PFSK-1 (cell line): Measurements from ENCODE around the gene MAST4.

Experiments
- FOXP2 ChIP-seq: optimal IDR thresholded peaks from 2 replicates; pipeline ENCODE3; 2011; ENCODE audit warnings: borderline replicate concordance, control low read depth, inconsistent platforms; ENCODE audit not compliant: insufficient read depth; ENCODE audit errors: extremely low read length, extremely low read depth
- POLR2AphosphoS5 ChIP-seq: IDR thresholded peaks from 2 replicates; pipeline ENCODE4 v1.6.1; 2012; ENCODE audit warnings: low read depth, mild to moderate bottlenecking, control low read depth, low read length, moderate library complexity
- SIN3A ChIP-seq: IDR thresholded peaks from 2 replicates; pipeline ENCODE4 v1.6.1; 2012; ENCODE audit warnings: mild to moderate bottlenecking, low read length, moderate library complexity, borderline replicate concordance; ENCODE audit not compliant: insufficient read depth
- TAF1 ChIP-seq: IDR thresholded peaks from 2 replicates; pipeline ENCODE4 v1.6.1; 2012; ENCODE audit warnings: low read length, control low read depth, borderline replicate concordance; ENCODE audit not compliant: insufficient read depth
- TF ChIP-seq, protein P1 (sequence below), 2 experiments: IDR thresholded peaks; 2 replicates each; pipeline versions ENCODE4 v1.6.1 to v1.8.0; 2011 to 2012; ENCODE audit warnings: low read depth in 2 of 2, low read length in 2 of 2, control low read depth in 1 of 2, inconsistent platforms in 1 of 2, mild to moderate bottlenecking in 1 of 2, moderate library complexity in 1 of 2; ENCODE audit not compliant: insufficient read depth in 1 of 2

The MAST4 gene

DNA sequence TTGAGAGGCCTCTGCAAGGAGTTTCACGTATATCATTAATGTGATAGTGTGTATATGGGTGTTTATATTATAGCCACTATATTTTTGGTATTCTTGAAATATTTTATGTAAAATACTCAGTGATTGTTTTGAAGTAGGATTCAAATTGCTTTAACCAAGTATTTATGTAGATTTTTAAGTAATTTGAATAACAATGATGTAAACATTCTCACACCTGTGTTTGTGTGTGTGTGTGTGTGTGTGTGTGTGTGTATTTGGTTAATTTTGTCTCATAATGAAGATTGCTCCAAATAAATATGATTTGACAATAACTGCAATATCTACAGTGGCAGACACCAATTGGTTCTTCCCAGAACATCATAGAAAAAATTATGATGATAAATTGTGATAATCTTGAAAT is 307.0 kb downstream of the MAST4 start:
- TF ChIP-seq SIN3A, result no peak
- TF ChIP-seq, protein P1, sequence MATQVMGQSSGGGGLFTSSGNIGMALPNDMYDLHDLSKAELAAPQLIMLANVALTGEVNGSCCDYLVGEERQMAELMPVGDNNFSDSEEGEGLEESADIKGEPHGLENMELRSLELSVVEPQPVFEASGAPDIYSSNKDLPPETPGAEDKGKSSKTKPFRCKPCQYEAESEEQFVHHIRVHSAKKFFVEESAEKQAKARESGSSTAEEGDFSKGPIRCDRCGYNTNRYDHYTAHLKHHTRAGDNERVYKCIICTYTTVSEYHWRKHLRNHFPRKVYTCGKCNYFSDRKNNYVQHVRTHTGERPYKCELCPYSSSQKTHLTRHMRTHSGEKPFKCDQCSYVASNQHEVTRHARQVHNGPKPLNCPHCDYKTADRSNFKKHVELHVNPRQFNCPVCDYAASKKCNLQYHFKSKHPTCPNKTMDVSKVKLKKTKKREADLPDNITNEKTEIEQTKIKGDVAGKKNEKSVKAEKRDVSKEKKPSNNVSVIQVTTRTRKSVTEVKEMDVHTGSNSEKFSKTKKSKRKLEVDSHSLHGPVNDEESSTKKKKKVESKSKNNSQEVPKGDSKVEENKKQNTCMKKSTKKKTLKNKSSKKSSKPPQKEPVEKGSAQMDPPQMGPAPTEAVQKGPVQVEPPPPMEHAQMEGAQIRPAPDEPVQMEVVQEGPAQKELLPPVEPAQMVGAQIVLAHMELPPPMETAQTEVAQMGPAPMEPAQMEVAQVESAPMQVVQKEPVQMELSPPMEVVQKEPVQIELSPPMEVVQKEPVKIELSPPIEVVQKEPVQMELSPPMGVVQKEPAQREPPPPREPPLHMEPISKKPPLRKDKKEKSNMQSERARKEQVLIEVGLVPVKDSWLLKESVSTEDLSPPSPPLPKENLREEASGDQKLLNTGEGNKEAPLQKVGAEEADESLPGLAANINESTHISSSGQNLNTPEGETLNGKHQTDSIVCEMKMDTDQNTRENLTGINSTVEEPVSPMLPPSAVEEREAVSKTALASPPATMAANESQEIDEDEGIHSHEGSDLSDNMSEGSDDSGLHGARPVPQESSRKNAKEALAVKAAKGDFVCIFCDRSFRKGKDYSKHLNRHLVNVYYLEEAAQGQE (IDR thresholded peaks at IDR 0.05; ENCODE audit: insufficient read depth in 1 of 2, low read depth in 2 of 2, low read length in 2 of 2), result no peak
- no peak for TF ChIP-seq POLR2AphosphoS5
- TF ChIP-seq TAF1, result no peak
- TF ChIP-seq FOXP2, result no peak

DNA sequence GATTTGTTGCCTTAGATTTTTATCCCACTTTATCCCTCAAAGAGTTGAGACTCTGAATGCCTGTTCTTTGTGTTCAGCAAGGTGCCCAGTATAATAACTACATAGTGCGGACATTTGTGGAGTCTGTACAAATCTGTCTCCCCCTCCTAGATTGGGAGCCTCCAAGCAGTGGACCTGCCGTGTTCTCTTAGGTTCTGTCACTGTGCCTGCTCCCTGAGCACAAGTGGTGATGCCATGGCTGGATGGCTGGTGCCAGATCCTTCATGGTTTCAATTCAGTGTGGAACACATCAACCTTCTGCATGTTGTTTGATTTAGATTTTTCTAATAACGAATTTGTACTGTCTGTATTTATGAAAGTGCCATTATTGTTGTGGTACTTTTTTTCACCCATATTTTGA is 307.5 kb downstream of the MAST4 start:
- TF ChIP-seq POLR2AphosphoS5 (no peak), SIN3A (no peak), TAF1 (no peak), FOXP2 (no peak)
- TF ChIP-seq, protein P1 (IDR thresholded peaks at IDR 0.05; ENCODE audit: insufficient read depth in 1 of 2, low read depth in 2 of 2, low read length in 2 of 2), result no peak

DNA sequence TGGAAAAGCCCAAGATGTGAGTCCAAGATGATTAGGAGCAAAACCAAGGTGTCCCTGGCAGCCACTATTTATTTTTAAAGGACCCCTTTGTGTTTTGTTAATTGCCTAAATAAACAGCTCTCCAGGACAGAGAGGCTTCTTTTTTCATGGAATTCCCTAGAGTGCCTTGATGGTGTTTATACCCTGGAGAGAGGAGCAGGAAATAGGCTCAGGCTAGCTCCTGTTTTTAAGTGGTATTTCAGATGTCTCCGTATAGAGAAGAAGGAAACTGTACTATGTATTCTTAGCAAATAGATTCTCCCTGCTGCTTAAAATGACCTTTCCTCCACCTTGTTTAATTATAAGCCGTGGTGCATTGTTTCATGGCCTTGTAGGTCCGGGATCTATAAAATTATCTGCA is 308.0 kb downstream of the MAST4 start:
- no peak for TF ChIP-seq POLR2AphosphoS5
- no peak for TF ChIP-seq SIN3A
- TF ChIP-seq TAF1, result no peak
- TF ChIP-seq, protein P1 (IDR thresholded peaks at IDR 0.05; ENCODE audit: insufficient read depth in 1 of 2, low read depth in 2 of 2, low read length in 2 of 2), result no peak
- TF ChIP-seq FOXP2, result no peak

DNA sequence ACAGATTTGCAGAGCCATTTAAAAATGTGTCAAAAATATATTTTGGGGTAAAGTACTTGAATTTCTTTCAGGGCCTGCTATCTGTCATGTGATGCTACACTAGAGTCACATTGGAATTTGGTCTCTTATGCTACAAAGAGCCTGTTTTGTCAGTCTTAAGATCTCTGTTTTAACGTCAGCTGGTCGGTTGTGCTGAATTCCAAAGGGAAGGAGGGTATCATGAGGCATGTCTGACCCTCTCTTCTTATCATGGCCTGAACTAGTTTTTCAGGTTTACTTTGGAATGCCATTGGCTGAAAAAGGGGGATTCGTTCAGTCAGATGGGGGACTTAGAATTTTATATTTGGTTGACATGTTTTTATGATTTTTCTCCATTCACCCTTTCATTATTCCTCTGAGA is 309.8 kb downstream of the MAST4 start:
- TF ChIP-seq POLR2AphosphoS5, result no peak
- TF ChIP-seq SIN3A, result no peak
- TF ChIP-seq FOXP2, result no peak
- TF ChIP-seq, protein P1 (IDR thresholded peaks at IDR 0.05; ENCODE audit: insufficient read depth in 1 of 2, low read depth in 2 of 2, low read length in 2 of 2), result no peak
- no peak for TF ChIP-seq TAF1

DNA sequence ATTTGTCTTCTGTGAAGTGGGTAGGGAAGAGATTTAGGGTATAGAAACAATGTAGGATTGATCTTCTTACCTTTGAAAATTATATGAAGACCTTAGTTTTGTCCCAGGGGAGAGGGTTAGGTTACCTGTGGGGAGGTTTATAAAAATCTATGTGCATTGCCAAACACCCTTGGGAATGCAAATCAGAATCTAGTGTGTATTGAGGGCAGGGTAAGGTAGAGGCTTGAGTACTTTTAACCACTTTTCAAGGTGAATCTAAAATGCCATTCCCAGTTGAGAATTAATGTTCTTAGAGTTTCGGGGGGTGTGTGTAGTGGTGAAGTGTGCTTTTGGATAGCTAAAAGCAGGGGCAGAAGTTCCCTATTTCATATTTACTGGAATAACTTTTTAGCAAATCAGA is 312.0 kb downstream of the MAST4 start:
- no peak for TF ChIP-seq SIN3A
- TF ChIP-seq, protein P1 (IDR thresholded peaks at IDR 0.05; ENCODE audit: insufficient read depth in 1 of 2, low read depth in 2 of 2, low read length in 2 of 2), result no peak
- TF ChIP-seq TAF1, result no peak
- TF ChIP-seq FOXP2, result no peak
- no peak for TF ChIP-seq POLR2AphosphoS5
